Fibroblast of villous mesenchyme (primary cell): ENCODE measurements around the gene MADCAM1. TPM values are rescaled to one million over a fixed set of nuclear protein-coding genes. Genes with fewer than 3 reads are reported as not detected.
"Not testable (repeated sequence)": the region's sequence is repeated elsewhere in the genome, so short reads cannot be mapped to it uniquely, and the experiment has no call there.

Source experiments
- DNase-seq: peaks from one replicate; pipeline ENCODE4 v3.0.0-alpha.2; 2010; ENCODE audit warnings: low read depth
- H3K4me3 ChIP-seq: 2 replicates; pipeline ENCODE4 v1.5.1; 2011; ENCODE audit warnings: low read depth, mild to moderate bottlenecking, low read length
- total RNA-seq: library from RNA; depleted of rRNA; stranded (reverse); fragments of >200 nt; gene quantifications from 2 replicates; pipeline ENCODE4 v1.2.3, GENCODE V29; 2012
- TF ChIP-seq, protein P1 (sequence below): IDR thresholded peaks from 2 replicates; pipeline ENCODE4 v1.5.1; 2012; ENCODE audit warnings: low read depth, mild to moderate bottlenecking, low read length; ENCODE audit not compliant: insufficient read depth

MADCAM1 gene
- total RNA-seq, 1 donor, result under 0.01 TPM

DNA sequence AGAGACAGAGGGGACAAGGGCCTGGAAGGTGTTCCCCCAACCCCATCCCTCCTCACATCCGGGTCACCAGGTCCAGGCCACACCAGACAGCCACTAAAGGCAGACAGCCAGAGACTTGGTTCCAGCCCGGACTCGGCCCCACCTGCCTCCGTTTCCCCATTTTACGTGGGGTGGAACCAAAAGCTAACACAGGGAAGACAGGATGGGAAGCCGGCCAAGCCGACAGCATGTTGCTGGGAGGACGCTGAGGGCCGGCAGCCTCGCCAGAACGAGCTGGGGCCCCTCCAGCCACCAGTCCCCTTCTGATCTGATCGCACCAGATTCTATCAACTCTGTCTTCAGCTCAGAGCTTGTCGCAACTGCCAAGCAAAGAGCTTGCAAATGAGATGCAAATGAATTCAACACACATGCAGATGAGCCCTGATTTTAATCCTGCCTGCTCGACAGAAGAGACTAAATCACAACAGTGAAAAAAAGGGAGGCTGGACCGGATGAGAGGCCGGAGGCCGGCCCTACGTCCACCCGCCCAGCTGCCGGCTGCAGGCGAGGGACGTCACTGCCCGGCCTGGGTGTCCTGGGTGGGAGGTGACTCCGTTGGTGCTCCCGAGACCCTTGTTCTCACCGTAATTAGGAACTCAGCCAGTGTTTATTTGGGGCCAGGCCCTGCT is 17.9 kb upstream of the MADCAM1 start:
- H3K4me3 ChIP-seq, result no peak overlapping the region
- TF ChIP-seq, protein P1, sequence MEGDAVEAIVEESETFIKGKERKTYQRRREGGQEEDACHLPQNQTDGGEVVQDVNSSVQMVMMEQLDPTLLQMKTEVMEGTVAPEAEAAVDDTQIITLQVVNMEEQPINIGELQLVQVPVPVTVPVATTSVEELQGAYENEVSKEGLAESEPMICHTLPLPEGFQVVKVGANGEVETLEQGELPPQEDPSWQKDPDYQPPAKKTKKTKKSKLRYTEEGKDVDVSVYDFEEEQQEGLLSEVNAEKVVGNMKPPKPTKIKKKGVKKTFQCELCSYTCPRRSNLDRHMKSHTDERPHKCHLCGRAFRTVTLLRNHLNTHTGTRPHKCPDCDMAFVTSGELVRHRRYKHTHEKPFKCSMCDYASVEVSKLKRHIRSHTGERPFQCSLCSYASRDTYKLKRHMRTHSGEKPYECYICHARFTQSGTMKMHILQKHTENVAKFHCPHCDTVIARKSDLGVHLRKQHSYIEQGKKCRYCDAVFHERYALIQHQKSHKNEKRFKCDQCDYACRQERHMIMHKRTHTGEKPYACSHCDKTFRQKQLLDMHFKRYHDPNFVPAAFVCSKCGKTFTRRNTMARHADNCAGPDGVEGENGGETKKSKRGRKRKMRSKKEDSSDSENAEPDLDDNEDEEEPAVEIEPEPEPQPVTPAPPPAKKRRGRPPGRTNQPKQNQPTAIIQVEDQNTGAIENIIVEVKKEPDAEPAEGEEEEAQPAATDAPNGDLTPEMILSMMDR, result no peak
- no peak for DNase-seq

GRCh38 chr19:478976-479375 is 17.3 kb upstream of the MADCAM1 start:
- H3K4me3 ChIP-seq, result no peak overlapping the region
- TF ChIP-seq, protein P1, result no peak
- no peak for DNase-seq

GRCh38 chr19:480016-480855 is 16.1 kb upstream of the MADCAM1 start:
- TF ChIP-seq, protein P1, result peak; percentile 72
- DNase-seq, result peak; percentile 70
- peak overlapping the region; percentile 49 for H3K4me3 ChIP-seq

- not testable (repeated sequence) for H3K4me3 ChIP-seq, DNase-seq
Observed at GRCh38 chr19:481100-481499, 15.2 kb upstream of the MADCAM1 start.

- TF ChIP-seq, protein P1, result peak; percentile 14
- H3K4me3 ChIP-seq, result no peak overlapping the region
- no peak for DNase-seq
Observed at GRCh38 chr19:482186-483041, 13.9 kb upstream of the MADCAM1 start.

DNA sequence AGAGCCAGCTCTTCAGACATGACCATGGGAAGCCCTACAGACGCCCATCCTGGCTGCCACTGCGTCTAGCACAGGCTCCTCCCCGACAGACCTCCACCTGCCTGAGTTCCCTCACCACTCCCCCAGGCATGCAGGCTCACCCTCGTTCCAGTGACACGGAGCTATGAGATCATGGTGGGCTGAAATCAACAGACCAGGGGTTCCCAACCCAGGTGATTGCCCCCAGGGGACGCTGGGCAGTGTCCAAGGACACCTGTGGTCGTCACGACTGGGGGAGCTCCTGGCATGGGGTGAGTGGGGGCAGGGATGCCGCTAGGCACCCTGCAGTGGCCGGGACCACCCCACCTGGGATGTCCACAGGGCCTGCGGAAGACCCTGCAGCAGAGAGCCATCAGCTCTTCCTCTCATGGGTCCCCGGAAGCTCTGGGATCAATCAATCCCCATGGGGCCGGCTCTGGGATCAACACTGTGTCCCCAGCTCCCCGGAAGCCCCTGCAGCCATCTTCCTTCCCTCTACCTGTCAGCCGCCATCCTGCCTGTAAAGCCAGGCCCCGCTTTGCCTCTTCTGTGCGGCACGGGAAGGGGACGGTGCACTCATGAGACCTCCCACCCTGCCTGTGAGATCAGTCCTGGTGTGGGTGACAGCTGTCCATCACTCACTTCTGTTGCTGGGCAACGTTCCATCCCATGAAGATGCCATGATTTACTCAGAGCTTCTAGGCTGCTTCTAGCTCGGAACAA is 12.8 kb upstream of the MADCAM1 start:
- DNase-seq, result no peak
- TF ChIP-seq, protein P1, result no peak
- H3K4me3 ChIP-seq, result no peak overlapping the region
